ENCODE results near the gene IMPG2.

IMPG2 gene

DNA sequence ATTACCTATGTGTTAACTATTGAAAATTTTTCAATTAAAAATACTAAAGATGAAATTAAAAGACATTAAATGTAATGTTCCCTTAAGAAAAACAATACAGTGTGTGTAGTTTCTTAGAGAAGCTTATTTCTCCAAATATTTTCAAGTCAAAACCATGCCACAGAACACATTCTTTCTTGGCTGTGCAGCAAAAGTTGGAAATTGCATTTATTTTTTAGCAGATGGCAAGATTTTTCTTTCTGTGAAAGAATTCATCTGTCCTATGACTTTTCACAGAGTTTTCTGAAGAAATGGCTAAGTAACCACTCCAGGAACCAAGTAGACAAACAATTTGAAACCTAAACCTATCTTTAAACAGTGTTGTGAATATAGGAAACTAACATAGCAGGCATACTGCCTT is 47.2 kb downstream of the IMPG2 start:
- no peak for DNase-seq

DNA sequence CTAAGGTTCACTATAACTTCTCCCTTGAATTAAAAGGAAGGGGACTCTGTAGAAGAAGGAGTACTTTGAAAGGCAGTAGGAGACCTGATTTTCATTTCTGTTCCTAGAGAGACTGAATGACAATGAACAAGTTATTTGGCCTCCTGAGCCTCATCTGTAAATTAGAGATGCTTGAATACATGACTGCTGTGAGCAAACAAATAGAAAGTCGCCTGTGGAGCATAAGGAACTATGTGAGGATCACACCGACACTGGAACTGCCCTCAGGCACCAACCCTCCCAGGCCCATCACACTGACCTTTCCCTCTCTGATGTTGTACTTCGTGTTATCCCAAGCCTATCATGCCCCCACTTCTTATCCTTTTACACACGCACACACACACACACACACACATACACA is 48.6 kb downstream of the IMPG2 start:
- no peak for DNase-seq

DNA sequence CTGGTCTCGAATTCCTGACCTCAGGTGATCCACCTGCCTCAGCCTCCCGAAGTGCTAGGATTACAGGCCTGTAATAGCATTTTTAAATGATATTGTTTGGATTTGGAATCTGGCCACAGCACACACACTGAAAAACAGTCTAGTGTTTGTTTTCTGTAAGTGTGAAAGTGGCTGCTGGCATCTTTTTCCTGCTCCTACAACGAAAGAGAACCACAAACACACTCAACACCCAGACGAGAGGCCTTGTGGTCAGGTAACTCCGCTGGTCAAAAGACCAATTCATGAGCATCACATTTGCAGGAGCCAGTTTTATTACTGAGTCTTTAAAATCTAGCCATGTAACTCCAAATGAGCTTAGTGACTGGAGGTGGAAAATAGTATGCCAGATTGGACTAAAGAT is 50.2 kb downstream of the IMPG2 start:
- DNase-seq, result no peak

- no peak for DNase-seq
Observed at GRCh38 chr3:101268971-101269671, 51.3 kb downstream of the IMPG2 start.

DNA sequence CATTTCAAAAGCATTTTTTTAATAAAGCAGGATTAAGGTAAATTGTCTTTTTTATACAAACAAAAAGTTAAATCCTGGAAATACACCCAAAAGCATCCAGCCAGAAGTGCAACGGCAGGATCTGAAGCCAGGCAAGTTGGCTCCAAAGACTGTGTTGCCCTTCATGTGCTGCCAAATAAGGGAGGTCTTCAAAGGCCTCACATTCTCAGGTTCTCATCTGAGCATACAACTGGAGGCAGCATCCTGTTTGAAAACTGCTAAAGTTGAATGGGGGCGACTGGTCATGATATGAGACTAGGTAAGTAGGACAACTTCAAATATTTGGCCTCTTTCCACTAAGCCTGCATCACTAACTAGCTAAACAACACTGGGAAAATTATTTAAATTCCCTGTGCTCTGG is 52.2 kb downstream of the IMPG2 start:
- no peak for DNase-seq

- DNase-seq, result no peak
Observed at GRCh38 chr3:101266566-101266965, 53.8 kb downstream of the IMPG2 start.

DNA sequence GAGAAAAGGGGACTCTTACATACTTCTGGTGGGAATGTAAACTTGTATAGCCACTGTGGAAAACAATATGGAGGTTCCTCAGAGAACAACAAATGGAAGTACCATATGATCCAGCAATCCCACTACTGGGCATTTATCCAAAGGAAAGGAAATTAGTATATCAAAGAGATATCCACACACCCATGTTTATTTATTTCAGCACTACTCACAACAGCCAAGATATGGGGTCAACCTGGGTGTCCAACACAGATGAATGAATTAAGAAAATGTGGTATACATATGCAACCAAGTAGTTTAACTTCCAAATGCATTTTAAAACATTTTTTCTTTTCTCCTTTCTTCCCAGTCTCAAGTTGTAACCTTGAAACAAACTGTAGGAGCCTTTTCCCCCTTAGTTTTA is 54.3 kb downstream of the IMPG2 start:
- DNase-seq, result no peak

GRCh38 chr3:101262393-101263240 is 57.8 kb downstream of the IMPG2 start:
- DNase-seq, result no peak

- no peak for DNase-seq
Observed at GRCh38 chr3:101261506-101261905, 58.9 kb downstream of the IMPG2 start.

DNA sequence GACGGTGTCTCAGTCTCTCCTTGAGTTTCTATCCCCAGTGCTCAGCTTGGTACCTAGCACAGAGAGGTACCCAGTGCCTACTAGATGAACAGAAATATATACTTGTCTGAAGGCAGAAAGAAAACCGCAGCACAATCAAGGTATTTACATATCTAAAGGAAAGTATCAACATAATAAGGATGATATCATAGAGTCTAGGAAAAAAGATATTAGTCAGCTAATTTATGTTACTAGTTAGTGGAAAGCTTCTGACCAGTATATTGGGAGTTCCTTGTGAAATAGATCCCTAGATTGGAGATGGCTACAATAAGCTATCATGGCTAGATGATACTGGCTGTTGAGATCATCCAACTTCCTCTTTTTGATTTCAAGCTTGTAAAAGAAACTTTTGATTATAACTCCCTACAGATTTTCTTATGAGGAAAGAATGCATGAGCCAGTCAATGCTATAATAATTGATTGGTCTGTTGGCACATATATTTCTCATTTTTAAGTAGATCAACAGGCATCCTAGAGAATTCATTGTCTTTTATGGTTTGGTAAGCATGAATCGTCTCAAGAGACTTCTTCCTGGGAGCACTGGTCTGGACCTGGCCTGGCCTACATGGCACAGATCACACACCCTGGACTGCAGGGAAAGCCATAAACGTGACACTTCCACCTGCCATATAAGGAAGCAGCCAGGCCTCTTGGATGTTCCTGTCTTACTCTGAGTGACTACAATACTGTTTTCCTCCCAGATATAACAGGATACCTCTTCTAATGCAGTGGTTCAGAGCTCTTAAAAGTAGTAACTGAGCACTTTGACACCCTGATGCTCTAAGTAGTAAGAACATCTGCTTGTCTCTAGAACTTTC is 60.7 kb downstream of the IMPG2 start:
- no peak for DNase-seq

DNA sequence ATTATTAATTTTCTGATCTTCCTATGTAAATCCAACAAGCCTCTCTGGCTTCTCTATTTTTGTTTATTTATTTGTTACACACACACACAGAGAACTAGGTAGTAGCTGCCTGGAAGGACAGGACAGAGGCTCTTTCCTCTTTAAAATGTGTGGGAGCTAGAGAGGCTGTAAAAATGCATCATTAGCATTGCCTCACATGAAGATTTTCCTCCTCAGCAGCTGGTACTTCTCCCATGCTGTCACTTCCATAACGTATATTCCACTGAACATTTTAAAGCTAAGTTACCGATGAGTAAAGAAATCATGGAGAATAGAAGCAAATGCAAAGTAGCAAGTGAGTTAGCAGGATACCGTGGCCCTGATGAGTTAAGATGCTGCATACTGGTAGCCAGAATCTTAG is 63.9 kb downstream of the IMPG2 start:
- no peak for DNase-seq

- no peak for DNase-seq
Observed at GRCh38 chr3:101255441-101255840, 64.9 kb downstream of the IMPG2 start.

DNA sequence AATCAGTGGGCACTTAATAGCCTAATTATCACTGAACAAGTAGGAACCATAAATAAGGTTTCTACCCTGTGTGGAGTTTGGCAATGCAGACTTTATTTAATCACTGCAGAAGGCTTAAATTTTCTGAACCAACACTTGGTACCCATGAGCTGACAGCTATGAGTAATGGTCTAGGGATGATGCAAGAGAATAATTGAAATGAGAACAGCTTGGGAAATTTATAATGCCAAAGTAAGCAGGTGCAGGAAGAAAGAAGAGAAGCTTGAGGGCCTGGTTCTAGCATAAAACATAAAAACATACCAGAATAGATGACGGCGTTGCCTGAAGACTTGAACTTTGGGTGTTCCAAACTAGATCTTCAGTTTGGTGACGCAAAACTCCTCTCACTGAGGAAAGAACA is 67.0 kb downstream of the IMPG2 start:
- no peak for DNase-seq

DNA sequence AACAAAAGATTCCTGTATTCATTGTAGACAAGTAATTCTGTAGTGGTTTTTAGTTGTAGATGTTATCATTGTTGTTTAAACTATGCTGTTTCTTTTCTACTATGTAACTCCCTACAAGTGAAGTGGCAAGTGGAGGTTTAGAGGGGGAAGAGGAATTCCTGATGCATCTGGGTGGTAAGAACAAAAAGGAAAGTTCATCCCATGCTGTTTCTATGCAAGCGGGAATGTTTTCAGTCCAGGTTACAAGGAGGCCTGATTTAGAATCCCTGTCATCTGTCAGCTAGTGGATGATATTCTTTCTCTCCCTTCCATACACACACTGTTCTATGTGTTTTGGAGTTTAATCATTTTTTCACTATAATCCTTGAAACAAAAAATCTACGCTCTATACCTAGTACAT is 67.4 kb downstream of the IMPG2 start:
- no peak for DNase-seq

DNA sequence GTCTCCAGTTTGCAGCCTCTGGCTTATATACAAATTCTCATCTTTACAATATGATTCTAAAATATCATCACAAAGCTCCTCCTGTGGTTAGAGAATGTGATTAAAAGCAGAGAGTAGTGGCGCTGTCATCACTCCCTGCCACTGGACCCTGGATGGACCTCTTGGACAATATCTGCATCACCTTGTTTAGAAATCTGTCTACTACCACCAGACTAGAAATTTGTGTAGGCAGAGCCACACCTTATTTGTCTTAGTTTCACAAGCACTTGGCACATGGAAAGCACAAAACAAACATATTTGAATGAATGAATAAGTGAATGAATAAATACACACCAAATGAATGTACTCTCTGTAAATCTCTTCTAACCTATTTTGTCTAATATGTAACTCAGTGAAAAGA is 68.1 kb downstream of the IMPG2 start:
- no peak for DNase-seq

- no peak for DNase-seq
Observed at GRCh38 chr3:101251441-101251840, 68.9 kb downstream of the IMPG2 start.

DNA sequence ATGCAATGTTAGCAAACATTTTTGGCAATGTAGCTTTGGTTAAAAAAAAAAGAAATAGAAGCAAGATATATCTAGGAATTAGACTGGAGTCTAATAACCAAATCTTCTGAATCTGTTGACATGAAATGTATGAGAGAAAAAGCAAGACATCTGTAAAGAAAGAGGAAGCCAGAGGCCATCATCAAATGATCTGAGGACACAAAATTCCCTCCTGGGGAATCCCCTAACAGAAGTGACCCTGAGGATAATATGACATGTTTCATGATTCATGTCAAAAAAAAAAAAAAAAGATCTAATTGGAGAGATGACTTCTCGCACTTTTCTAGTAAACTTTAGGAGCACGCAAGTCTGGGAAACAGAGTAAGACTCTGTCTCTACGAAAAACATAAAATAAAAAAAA is 70.9 kb downstream of the IMPG2 start:
- no peak for DNase-seq

DNA sequence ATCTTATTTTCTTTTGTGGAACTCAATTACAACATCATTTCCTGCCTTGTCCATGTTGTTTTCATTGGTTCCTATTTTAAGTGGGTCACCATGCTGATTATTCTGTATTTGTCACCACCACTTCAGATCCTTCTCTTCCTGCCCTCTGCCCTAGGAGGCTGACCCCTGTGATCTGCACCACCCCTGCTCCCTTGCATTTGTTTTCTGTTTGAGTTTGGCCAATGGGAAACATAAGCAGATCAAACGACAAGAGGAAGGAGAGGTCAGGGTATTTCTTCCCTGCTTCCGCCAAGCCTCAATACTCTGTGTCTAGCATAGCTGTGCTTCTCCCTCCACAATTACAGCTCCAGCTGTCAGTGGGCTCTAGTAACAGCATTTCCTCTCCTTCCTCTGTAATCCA is 71.6 kb downstream of the IMPG2 start:
- no peak for DNase-seq

GRCh38 chr3:101244212-101244575 is 76.2 kb downstream of the IMPG2 start:
- DNase-seq, result no peak

GRCh38 chr3:101243285-101244211 is 76.8 kb downstream of the IMPG2 start:
- no peak for DNase-seq

DNA sequence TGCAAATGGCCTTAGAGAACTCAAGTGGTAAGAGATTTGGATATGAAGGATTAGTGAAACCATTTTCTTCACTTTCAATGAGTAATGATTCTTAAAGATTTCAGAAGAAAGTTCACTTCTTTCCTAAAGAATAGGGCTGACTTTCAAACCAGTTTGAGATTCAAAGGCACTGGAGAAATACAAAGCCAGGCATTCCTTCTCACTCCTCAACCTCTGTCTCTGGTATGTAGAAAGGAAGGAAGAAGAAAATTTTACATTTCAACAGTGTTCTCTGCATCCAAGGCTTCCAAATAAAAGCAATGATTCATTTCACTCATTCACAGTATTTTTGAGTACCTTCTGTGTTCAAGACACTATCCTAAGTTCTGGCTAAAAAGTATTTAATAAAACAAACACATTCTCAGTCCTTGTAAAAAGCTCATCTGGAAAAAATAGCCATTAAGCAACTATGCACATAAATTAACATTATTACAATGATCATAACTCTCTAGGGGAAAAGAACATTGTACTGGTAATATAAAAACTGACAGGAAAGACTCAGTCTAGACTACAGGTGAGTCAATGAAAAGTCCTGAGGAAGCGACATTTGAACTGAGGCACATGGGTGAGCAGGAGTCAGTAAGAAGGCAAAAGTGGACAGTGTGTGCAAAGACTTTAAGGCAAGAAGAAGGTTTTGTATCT is 79.5 kb downstream of the IMPG2 start:
- DNase-seq, result no peak

GRCh38 chr3:101235048-101235447 is 85.3 kb downstream of the IMPG2 start:
- no peak for DNase-seq

All from NCI-H1694 treated with DMSO at 0.1 percent for 48 hours (cell line).